ENCODE data around the gene COPZ2. TPM values are rescaled to one million over a fixed set of nuclear protein-coding genes. Genes with fewer than 3 reads are reported as not detected.

COPZ2 gene
- polyA plus RNA-seq, 1 experiment: 122 TPM

DNA sequence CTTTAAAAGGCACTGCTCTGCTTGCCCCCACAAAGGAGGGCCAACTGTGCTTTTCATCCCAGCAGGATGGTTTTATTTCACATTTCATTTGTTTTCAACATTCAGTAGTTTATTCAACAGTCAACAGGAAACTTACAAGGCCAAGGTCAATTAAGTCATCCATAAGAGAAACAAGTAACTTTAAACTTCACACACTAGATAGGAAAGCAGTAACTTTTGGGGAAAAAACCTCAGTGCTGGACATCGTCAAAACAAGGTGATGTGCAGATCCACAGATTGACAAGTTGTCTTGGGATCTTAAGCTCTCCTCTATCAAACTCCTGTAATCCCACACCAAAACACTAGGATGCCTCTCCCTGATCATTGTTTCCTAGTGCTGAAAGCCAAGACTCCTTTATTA, 29.1 kb upstream of the COPZ2 start:
- Histone ChIP-seq H3K9me3 (ENCODE audit: control insufficient read depth, insufficient read depth, low read length) (no peaks in the 10 kb centered on the region), H3K27ac (ENCODE audit: low read depth, low read length) (no peak overlapping the region), H3K4me3 (ENCODE audit: low read depth, low read length) (no peak overlapping the region), H3K27me3 (ENCODE audit: control insufficient read depth, insufficient read depth, low read length) (no peaks in the 10 kb centered on the region)
- POLR2A ChIA-PET: interaction anchor here (3.8 kb wide), 1 partner anchor 18 kb away, joined by 16 read pairs; the partner anchor contains the start of gene NFE2L1
- TF ChIP-seq, protein P1, sequence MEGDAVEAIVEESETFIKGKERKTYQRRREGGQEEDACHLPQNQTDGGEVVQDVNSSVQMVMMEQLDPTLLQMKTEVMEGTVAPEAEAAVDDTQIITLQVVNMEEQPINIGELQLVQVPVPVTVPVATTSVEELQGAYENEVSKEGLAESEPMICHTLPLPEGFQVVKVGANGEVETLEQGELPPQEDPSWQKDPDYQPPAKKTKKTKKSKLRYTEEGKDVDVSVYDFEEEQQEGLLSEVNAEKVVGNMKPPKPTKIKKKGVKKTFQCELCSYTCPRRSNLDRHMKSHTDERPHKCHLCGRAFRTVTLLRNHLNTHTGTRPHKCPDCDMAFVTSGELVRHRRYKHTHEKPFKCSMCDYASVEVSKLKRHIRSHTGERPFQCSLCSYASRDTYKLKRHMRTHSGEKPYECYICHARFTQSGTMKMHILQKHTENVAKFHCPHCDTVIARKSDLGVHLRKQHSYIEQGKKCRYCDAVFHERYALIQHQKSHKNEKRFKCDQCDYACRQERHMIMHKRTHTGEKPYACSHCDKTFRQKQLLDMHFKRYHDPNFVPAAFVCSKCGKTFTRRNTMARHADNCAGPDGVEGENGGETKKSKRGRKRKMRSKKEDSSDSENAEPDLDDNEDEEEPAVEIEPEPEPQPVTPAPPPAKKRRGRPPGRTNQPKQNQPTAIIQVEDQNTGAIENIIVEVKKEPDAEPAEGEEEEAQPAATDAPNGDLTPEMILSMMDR (IDR thresholded peaks at IDR 0.05; ENCODE audit: low read depth, low read length): no peak
- no peak for DNase-seq (ENCODE audit: low read depth, low spot score)
- CTCF ChIA-PET: interaction anchor here (0.8 to 4.0 kb wide), 10 partner anchors 8 to 51 kb away, joined by 3 to 37 read pairs (median 3); no protein-coding TSS in a partner anchor

- no peaks in the 10 kb centered on the region for H3K9me3 ChIP-seq (ENCODE audit: control insufficient read depth, insufficient read depth, low read length)
- no peak for DNase-seq (ENCODE audit: low read depth, low spot score)
- ChIA-PET POLR2A (interaction anchor here (0.6 to 3.8 kb wide), 2 partner anchors 11 to 18 kb away, joined by 3 to 16 read pairs; partner anchors contain the start of gene NFE2L1), CTCF (interaction anchor here (0.8 to 4.0 kb wide), 6 partner anchors 8 to 40 kb away, joined by 3 to 37 read pairs (median 4); no protein-coding TSS in a partner anchor)
- no peak overlapping the region for H3K4me3 ChIP-seq (ENCODE audit: low read depth, low read length)
- H3K27ac ChIP-seq (ENCODE audit: low read depth, low read length): no peak overlapping the region
- H3K27me3 ChIP-seq (ENCODE audit: control insufficient read depth, insufficient read depth, low read length): no peaks in the 10 kb centered on the region
- TF ChIP-seq, protein P1 (IDR thresholded peaks at IDR 0.05; ENCODE audit: low read depth, low read length): no peak
These were observed 28.6 kb upstream of the COPZ2 start for GRCh38 chr17:48066192-48066591.

- TF ChIP-seq, protein P1 (IDR thresholded peaks at IDR 0.05; ENCODE audit: low read depth, low read length): no peak
- no peaks in the 10 kb centered on the region for H3K9me3 ChIP-seq (ENCODE audit: control insufficient read depth, insufficient read depth, low read length)
- ChIA-PET CTCF (interaction anchor here (1.8 kb wide), 1 partner anchor 33 kb away, joined by 6 read pairs; no protein-coding TSS in a partner anchor), POLR2A (interaction anchor here (1.4 kb wide), 1 partner anchor 43 kb away, joined by 3 read pairs; the partner anchor contains the start of gene SNX11)
- no peak overlapping the region for H3K27ac ChIP-seq (ENCODE audit: low read depth, low read length)
- no peak for DNase-seq (ENCODE audit: low read depth, low spot score)
- H3K27me3 ChIP-seq (ENCODE audit: control insufficient read depth, insufficient read depth, low read length): no peaks in the 10 kb centered on the region
- H3K4me3 ChIP-seq (ENCODE audit: low read depth, low read length): no peak overlapping the region
These were observed 27.0 kb upstream of the COPZ2 start for GRCh38 chr17:48064638-48065037.

GRCh38 chr17:48062273-48062672, 24.7 kb upstream of the COPZ2 start:
- CTCF ChIA-PET: interaction anchor here (1.2 kb wide), 1 partner anchor 10 kb away, joined by 3 read pairs; no protein-coding TSS in a partner anchor
- no peak overlapping the region for H3K27ac ChIP-seq (ENCODE audit: low read depth, low read length)
- POLR2A ChIA-PET: interaction anchor here (0.6 kb wide), 1 partner anchor 55 kb away, joined by 3 read pairs; no protein-coding TSS in a partner anchor

DNA sequence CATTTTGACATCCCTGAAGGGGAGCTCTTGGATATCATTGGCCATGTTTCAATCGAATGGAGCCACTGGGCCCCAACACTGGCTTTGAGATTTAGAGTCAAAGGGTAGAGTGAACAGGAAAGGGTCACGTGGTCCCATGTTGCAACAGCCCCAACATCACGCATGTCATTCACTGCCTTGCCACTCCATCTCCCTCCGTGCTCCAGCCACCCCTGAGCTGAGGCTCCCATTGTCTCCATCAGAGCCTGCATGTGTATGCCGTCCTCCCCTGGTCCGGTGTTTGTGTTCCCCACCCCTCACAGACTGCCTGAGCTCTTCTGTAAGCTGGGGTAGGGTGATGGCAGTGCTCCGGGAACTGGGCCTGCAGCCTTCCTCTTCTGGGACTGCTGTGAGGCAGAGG, 22.7 kb upstream of the COPZ2 start:
- ChIA-PET CTCF (no interaction called here), POLR2A (interaction anchor here (1.8 kb wide), 1 partner anchor 12 kb away, joined by 5 read pairs; the partner anchor contains the start of gene NFE2L1)
- no peak for DNase-seq (ENCODE audit: low read depth, low spot score)
- TF ChIP-seq, protein P1 (IDR thresholded peaks at IDR 0.05; ENCODE audit: low read depth, low read length): no peak
- Histone ChIP-seq H3K4me3 (ENCODE audit: low read depth, low read length) (no peak overlapping the region), H3K9me3 (ENCODE audit: control insufficient read depth, insufficient read depth, low read length) (no peaks in the 10 kb centered on the region), H3K27me3 (ENCODE audit: control insufficient read depth, insufficient read depth, low read length) (no peaks in the 10 kb centered on the region), H3K27ac (ENCODE audit: low read depth, low read length) (no peak overlapping the region)

More at GRCh38 chr17:48062273-48062672, 24.7 kb upstream of the COPZ2 start:
- TF ChIP-seq, protein P1 (IDR thresholded peaks at IDR 0.05; ENCODE audit: low read depth, low read length): no peak
- no peaks in the 10 kb centered on the region for H3K9me3 ChIP-seq (ENCODE audit: control insufficient read depth, insufficient read depth, low read length)
- H3K4me3 ChIP-seq (ENCODE audit: low read depth, low read length): no peak overlapping the region
- DNase-seq (ENCODE audit: low read depth, low spot score): no peak
- no peaks in the 10 kb centered on the region for H3K27me3 ChIP-seq (ENCODE audit: control insufficient read depth, insufficient read depth, low read length)
